ENCODE data around the gene ATG2A. TPM values are rescaled to one million over a fixed set of nuclear protein-coding genes. Genes with fewer than 3 reads are reported as not detected.

Gene ATG2A
- total RNA-seq, 6 experiments from 2014 or later: 19.0 to 21.7 (median 20.0) TPM

DNA sequence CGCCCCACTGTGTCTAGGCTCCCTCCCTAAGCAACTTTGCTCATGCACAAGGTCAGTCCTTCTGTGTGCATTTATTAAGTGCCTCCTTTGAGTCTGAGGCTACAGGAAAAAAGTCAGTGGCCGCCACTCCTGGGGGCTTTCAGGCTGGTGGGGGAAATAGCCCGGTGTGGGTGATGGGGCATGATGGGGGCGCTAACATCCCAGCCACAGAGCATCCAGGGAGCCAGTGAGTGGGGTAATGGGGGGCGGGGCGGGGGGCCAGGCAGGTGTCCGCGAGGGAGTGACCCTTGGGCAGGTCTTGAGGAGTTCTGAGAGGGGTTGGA lies 28.6 kb downstream of the ATG2A start:
- Mint-ChIP-seq H3K9me3 (no peaks in the 10 kb centered on the region), H3K27ac (no peak overlapping the region), H3K36me3 (ENCODE audit: low read depth) (no peaks in the 10 kb centered on the region), H3K4me3 (no peak overlapping the region; the same call in 1 of the 2 replicates), H3K4me1 (ENCODE audit: low read depth) (peaks cover 25% of the 10 kb centered on the region), H3K27me3 (ENCODE audit: insufficient read depth) (no peaks in the 10 kb centered on the region; the same call in 1 of the 2 replicates)
- no peak for DNase-seq
- TF ChIP-seq, protein P1, sequence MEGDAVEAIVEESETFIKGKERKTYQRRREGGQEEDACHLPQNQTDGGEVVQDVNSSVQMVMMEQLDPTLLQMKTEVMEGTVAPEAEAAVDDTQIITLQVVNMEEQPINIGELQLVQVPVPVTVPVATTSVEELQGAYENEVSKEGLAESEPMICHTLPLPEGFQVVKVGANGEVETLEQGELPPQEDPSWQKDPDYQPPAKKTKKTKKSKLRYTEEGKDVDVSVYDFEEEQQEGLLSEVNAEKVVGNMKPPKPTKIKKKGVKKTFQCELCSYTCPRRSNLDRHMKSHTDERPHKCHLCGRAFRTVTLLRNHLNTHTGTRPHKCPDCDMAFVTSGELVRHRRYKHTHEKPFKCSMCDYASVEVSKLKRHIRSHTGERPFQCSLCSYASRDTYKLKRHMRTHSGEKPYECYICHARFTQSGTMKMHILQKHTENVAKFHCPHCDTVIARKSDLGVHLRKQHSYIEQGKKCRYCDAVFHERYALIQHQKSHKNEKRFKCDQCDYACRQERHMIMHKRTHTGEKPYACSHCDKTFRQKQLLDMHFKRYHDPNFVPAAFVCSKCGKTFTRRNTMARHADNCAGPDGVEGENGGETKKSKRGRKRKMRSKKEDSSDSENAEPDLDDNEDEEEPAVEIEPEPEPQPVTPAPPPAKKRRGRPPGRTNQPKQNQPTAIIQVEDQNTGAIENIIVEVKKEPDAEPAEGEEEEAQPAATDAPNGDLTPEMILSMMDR (IDR thresholded peaks at IDR 0.05): no peak

- Mint-ChIP-seq H3K4me1 (ENCODE audit: low read depth) (peaks cover 25% of the 10 kb centered on the region), H3K27ac (peak overlapping the region; percentile 64), H3K36me3 (ENCODE audit: low read depth) (no peaks in the 10 kb centered on the region), H3K27me3 (ENCODE audit: insufficient read depth) (no peaks in the 10 kb centered on the region; the same call in 1 of the 2 replicates), H3K4me3 (peak overlapping the region; percentile 82), H3K9me3 (no peaks in the 10 kb centered on the region)
- no peak for DNase-seq
- TF ChIP-seq, protein P1 (IDR thresholded peaks at IDR 0.05): peak; percentile 99
These were observed 29.1 kb downstream of the ATG2A start for GRCh38 chr11:64887757-64888405.

DNA sequence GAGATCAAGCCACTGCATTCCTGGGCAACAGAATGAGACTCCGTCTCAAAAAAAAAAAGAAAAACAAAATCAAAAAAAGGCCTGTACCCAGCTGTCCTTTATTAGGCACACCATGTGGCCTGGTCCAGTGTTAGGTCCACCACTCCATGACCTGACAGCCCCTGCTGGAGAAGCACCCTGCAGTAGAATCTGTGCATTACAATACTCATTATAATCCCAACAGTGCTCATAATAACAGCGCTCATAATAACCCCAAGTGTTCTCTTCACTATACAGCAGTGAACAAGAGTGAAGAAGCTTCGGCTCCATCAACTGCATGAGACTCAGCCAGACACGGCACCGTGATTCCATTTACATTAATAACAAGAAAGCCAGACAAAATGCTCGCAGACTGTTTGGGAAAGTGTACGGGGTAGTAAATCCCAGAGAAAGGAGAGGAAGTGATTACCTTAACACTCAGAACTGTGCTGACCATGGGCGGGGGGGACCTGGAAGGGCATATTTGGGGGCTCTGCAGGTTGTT lies 29.7 kb downstream of the ATG2A start:
- H3K9me3 Mint-ChIP-seq: no peaks in the 10 kb centered on the region
- peaks cover 25% of the 10 kb centered on the region for H3K4me1 Mint-ChIP-seq (ENCODE audit: low read depth)
- no peak overlapping the region for H3K27ac Mint-ChIP-seq
- H3K27me3 Mint-ChIP-seq (ENCODE audit: insufficient read depth): no peaks in the 10 kb centered on the region; the same call in 1 of the 2 replicates
- TF ChIP-seq, protein P1 (IDR thresholded peaks at IDR 0.05): no peak
- no peak for DNase-seq
- no peaks in the 10 kb centered on the region for H3K36me3 Mint-ChIP-seq (ENCODE audit: low read depth)
- no peak overlapping the region; the same call in 1 of the 2 replicates for H3K4me3 Mint-ChIP-seq

GRCh38 chr11:64885367-64886286 lies 31.4 kb downstream of the ATG2A start:
- Mint-ChIP-seq H3K9me3 (no peaks in the 10 kb centered on the region), H3K27ac (peak overlapping the region; percentile 44; the same call in 1 of the 2 replicates), H3K4me1 (ENCODE audit: low read depth) (peaks cover 29% of the 10 kb centered on the region), H3K4me3 (no peak overlapping the region), H3K36me3 (ENCODE audit: low read depth) (no peaks in the 10 kb centered on the region), H3K27me3 (ENCODE audit: insufficient read depth) (no peaks in the 10 kb centered on the region; the same call in 1 of the 2 replicates)
- DNase-seq: no peak
- TF ChIP-seq, protein P1 (IDR thresholded peaks at IDR 0.05): no peak

DNA sequence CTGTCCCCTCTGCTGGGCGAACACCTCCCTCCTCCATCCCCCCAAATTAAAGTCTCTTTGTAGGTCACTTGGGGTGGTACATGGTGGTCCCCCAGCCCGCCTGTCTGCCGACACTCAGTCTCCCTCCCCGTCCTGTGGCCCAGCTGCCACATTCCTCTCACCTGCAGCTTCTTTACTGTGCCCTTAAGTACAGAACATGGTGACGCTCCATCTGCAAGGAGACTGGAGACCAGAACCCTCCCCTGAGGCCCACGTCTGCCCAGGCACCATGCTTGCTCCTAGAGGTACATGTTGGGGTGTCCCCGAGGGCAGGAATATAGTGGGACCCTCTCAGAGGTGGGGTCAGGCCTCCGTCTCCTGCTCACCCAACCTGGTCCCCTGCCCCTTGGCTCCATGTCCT lies 33.0 kb downstream of the ATG2A start:
- Mint-ChIP-seq H3K36me3 (ENCODE audit: low read depth) (no peaks in the 10 kb centered on the region), H3K4me1 (ENCODE audit: low read depth) (peaks cover 46% of the 10 kb centered on the region), H3K9me3 (no peaks in the 10 kb centered on the region), H3K4me3 (no peak overlapping the region), H3K27ac (no peak overlapping the region), H3K27me3 (ENCODE audit: insufficient read depth) (no peaks in the 10 kb centered on the region; the same call in 1 of the 2 replicates)
- TF ChIP-seq, protein P1 (IDR thresholded peaks at IDR 0.05): no peak
- DNase-seq: no peak
